GM10847 (cell line): Measurements from ENCODE around the gene AMIGO2.

Experiments used
- POLR2A ChIP-seq: IDR thresholded peaks from 2 replicates; pipeline ENCODE4 v1.6.1; 2011; ENCODE audit not compliant: insufficient read length; ENCODE audit errors: extremely low read depth

The AMIGO2 gene

GRCh38 chr12:47082796-47083621 lies 3.2 kb upstream of the AMIGO2 start:
- TF ChIP-seq POLR2A: no peak

GRCh38 chr12:47082283-47082682 lies 2.5 kb upstream of the AMIGO2 start:
- no peak for TF ChIP-seq POLR2A

GRCh38 chr12:47080725-47081502 lies 1.2 kb upstream of the AMIGO2 start:
- no peak for TF ChIP-seq POLR2A

- TF ChIP-seq POLR2A: no peak
These were observed 394 bp upstream of the AMIGO2 start for GRCh38 chr12:47079981-47080724.

- no peak for TF ChIP-seq POLR2A
These were observed 859 bp downstream of the AMIGO2 start for GRCh38 chr12:47078733-47079467.

- no peak for TF ChIP-seq POLR2A
These were observed 1.7 kb downstream of the AMIGO2 start for GRCh38 chr12:47078086-47078395.

- no peak for TF ChIP-seq POLR2A
These were observed 2.3 kb downstream of the AMIGO2 start for GRCh38 chr12:47077206-47078085.

- no peak for TF ChIP-seq POLR2A
These were observed 4.3 kb downstream of the AMIGO2 start for GRCh38 chr12:47075192-47076084.

GRCh38 chr12:47074757-47075156 lies 5.0 kb downstream of the AMIGO2 start:
- TF ChIP-seq POLR2A: no peak

- TF ChIP-seq POLR2A: no peak
These were observed 5.8 kb downstream of the AMIGO2 start for GRCh38 chr12:47073951-47074350.

- no peak for TF ChIP-seq POLR2A
These were observed 8.4 kb downstream of the AMIGO2 start for GRCh38 chr12:47071241-47071852.

GRCh38 chr12:47070310-47070709 lies 9.4 kb downstream of the AMIGO2 start:
- no peak for TF ChIP-seq POLR2A

GRCh38 chr12:47068539-47068938 lies 11.2 kb downstream of the AMIGO2 start:
- no peak for TF ChIP-seq POLR2A
